HG02943 (cell line): Measurements from ENCODE around the gene ENSA.
"Not testable (repeated sequence)": the region's sequence is repeated elsewhere in the genome, so short reads cannot be mapped to it uniquely, and the experiment has no call there.

Experiments
- ATAC-seq: cut with Tn5 transposase; IDR thresholded peaks from one replicate; pipeline ENCODE4 v1.9.1; 2021; ENCODE audit warnings: mild to moderate bottlenecking, low read depth, moderate library complexity; ENCODE audit not compliant: unreplicated experiment

Gene ENSA

GRCh38 chr1:150622303-150622975 is 7.0 kb downstream of the ENSA start:
- ATAC-seq: no peak

GRCh38 chr1:150621497-150622302 is 7.7 kb downstream of the ENSA start:
- no peak for ATAC-seq

- no peak for ATAC-seq
Observed at GRCh38 chr1:150620919-150621318, 8.5 kb downstream of the ENSA start.

DNA sequence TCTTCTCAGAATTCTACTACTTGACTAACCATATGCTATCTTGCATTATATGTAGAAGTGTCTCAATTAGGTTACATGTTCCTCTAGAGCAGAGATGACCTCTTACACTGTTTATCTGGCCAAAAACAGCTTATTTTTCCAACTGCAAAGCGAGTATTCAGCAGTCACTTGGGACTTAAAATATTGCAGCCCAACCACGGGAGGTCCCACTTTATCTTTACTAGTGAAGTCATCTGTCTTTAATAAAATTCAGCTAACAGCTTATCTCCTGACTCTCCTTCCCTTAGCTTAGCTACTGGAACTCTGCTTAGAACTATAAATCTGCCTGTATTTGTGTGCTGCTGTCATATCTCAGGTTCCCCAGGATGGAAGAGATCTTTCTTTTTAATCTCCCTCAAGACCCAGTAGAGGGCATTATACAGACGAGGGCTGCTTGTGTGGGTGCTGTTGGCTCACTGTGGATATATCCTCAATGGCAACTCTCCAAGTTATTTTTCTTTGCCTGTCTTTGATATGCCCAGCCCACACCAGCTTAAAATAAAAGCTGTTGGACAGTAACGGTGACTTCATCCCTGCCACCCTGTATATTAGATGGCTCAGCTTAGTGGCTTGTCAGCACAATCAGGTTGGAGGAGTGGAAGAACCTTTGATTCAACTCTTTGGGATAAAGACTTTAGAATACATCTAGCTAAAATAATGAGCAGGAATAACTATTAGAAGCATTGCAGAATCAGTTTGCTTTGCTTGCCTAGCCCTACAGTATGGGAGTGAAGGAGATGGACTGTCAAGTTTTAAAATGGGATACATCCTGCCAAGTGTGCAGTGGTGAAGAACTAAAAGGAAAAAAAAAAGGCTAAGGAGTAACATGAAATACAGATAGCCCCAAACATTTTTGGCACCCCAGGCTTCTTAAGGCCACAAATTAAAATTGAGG is 9.6 kb downstream of the ENSA start:
- no peak for ATAC-seq

GRCh38 chr1:150615346-150616201 is 13.8 kb downstream of the ENSA start:
- no peak for ATAC-seq

DNA sequence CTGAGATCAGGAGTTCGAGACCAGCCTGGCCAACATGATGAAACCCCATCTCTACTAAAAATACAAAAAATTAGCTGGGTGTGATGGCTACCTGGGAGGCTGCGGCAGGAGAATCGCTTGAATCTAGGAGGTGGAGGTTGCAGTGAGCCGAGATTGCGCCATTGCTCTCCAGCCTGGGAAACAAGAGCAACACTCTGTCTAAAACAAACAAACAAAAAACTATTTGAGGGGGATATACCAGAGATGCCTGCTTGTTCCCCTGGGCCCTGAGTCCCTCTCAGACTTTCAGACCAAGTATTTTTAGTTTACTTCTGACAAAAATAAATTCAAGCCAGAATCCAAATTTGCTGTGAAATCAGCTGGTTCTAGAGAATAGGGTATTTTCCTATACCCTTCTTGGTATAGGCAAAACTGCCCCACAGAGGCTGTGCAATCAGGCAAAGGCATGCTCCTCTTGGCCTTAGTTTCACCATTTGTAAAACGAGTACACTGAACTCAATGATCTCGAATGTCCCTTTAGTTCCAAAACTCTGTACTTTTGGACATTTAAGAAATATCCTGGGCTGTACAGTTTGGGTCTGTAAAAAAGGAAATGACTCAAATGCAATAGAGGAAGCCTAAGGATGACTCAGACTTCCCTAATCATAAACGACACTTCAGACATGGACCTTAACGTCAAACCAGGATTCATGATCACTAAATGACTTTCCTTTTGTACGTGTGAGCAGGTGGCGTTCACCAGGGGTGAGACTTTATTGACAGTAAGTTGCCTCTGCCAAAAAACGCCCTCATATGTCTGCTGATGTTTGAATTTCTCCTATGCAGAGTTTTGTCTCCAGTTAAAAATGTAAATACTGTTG is 16.1 kb downstream of the ENSA start:
- ATAC-seq: no peak

DNA sequence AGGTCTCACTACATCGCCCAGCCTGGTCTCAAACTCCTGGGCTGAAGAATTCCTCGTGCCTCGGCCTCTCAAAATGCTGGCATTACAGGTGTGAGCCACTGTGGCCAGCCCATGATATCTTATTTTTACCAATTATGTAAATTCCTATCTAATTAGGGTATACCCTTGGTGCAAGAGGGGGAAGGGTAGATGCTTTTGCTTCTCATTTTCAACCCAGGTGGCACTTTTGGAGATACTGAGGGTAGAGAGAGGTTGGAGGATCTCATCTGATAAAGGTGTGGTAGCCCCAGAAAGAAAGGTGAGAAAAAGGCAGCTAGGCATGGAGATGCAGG is 17.4 kb downstream of the ENSA start:
- no peak for ATAC-seq

GRCh38 chr1:150610576-150610975 is 18.8 kb downstream of the ENSA start:
- no peak for ATAC-seq

GRCh38 chr1:150609732-150610131 is 19.7 kb downstream of the ENSA start:
- no peak for ATAC-seq

DNA sequence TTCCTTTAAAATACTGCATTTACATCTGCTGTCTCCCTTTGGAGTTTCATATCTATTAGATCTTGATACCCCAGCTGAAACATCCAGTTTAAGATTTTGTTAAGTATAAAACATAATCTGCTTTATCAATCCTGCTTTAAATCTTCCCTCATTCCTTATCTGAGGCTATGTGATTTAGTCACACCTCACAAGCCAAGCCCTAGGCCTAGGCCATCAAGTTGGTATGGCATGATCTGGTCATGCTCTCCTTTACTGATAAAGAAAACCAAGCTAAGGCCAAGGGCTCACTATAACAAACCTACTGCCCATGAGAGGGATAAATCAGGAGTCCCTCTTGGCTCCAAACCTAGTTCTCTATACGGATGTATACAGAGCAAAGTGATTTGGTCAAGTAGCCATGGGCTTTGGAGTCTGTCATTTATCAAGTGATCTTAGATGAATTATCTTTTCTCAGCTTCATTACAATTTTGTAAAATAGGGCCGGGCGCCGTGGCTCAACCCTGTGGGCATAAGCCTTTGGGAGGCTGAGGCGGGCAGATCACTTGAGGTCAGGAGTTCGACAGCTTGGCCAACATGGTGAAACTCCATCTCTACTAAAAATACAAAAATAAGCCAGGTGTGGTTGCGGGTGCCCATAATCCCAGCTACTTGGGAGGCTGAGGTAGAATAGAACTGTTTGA is 22.8 kb downstream of the ENSA start:
- no peak for ATAC-seq

DNA sequence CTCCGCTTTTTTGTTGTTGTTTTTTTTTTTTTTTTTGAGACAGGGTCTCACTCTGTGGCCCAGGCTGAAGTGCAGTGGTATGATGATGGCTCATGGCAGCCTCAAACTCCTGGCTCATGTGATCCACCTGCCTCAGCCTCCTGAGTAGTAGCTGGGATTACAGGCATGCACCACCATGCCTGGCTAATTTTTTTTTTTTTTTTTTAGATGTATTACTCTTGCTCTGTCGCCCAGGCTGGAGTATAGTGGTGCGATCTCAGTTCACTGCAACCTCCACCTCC is 24.0 kb downstream of the ENSA start:
- ATAC-seq: not testable (repeated sequence)

DNA sequence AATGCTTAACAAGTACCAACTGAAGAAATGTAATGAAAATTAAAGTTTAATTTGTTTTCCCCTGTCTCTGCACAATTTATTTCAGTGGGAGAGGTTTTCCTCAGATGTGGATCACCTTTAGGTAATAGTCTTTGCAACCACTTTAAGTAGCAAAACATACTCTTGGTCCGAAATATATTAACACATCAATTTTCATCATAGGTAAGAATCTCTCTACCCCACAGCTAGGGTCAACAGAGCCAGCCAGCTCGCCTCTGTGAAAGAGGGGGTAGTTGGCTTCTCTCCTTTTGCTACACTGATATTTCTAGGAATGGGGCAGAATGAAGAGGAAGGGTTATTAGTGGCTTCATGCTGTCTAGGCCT is 25.2 kb downstream of the ENSA start:
- ATAC-seq: no peak

DNA sequence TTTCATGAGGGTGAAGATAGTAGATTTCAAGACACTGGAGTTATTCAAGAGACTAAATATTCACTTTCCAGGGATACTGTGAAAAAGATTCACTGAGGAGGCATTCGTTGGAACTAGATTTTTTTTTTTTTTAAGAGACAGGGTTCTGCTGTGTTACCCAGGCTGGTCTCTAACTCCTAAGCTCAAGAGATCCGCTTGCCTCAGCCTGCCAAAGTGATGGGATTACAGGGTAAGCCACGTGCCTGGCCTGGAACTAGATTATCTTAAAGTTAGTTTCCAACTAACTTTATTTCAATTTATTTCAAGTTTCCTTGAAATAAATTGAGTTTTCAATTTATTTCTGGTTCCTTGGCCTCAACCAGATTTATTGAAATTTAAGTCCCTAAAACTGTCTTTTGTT is 25.7 kb downstream of the ENSA start:
- no peak for ATAC-seq

- ATAC-seq: not testable (repeated sequence)
Observed at GRCh38 chr1:150602372-150602771, 27.0 kb downstream of the ENSA start.

DNA sequence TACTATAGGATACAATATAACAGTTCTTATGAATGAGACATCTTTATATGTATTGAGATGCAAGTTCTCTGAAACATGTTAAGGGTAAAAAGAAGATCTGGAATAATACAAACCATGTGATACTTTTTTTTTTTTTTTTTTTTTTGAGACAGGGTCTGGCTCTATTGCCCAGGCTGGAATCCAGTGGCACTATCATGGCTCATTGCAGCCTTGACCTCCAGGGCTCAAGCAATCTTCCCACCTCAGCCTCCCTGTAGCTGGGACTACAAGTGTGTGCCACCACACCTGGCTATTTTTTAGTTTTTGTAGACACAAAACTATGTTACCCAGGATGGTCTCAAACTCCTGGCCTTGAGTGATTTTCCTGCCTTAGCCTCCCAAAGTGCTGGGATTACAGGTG is 27.9 kb downstream of the ENSA start:
- no peak for ATAC-seq

DNA sequence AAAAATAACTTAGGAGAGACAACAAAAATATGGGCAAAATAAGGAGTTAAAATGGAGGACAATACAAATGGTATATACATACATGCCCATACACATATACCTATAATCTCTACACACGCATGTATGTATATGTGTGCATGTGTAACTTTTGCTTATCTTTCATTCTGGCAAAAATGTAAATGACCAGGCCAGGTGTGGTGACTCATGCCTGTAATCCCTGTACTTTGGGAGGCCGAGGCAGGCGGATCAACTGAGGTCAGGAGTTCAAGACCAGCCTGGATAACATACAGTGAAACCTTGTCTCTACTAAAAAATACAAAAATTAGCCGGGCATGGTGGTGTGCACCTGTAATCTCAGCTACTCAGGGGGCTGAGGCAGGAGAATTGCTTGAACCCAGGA is 31.1 kb downstream of the ENSA start:
- ATAC-seq: not testable (repeated sequence)

DNA sequence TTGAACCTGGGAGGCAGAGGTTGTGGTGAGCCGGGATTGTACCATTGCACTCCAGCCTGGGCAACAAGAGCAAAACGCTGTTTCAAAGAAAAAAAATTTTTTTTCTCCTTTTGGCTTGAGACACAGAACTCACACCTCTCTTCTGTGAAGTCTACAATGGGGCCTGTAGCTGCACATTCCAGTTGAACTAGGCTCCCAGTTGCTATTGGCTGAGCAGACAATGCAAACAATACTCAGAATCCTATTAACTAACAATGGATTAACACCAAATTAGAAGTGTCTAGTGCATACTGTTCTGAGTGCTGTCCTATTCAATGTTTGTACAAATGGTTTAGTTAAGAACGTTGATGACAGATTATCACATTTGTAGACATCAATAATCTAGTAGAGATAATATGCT is 32.4 kb downstream of the ENSA start:
- no peak for ATAC-seq

DNA sequence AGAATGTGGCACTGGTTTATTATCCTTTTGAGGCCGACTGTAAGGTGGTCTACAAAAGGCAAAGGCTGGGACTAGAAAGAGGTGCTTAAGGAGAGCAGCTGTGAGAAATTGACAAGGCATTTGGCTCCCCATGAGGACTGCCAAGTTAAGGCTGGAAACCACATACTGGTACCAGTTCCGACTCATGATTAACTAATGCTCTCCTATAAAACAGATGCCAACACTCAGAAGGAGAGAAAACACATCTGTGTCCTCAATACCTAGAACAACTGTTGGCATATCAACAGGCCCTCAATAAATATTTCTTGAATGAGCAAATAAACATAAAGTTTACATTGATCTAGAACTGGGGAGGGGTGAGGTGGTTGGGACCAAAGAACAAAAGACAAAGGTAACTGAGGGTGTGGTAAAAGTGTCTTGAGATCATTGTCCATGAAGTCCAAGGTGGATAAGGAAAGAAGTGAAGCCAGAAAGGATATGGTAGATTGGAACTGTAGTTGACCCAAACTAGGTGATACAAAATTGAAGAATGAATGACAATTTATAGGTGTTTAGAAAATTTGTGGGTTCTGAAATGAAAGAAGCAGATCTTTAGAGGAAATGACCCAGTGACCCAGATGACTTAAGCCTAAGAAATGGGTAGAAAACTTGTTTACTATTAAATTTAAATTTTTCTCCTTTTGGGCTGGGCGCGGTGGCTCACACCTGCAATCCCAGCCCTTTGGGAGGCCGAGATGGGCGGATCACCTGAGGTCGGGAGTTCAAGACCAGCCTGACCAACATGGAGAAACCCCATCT is 33.1 kb downstream of the ENSA start:
- no peak for ATAC-seq
